Fibroblast of lung (primary cell): ENCODE data around the gene NOSTRIN. TPM values are rescaled to one million over a fixed set of nuclear protein-coding genes. Genes with fewer than 3 reads are reported as not detected.

Experiments used
- DNase-seq, 2 donors: peaks; one replicate each; pipeline versions ENCODE4 v3.0.0 to v3.0.0-alpha.2; 2010; ENCODE audit warnings: low read depth in 2 of 2
- H2AFZ ChIP-seq: 2 replicates; pipeline ENCODE4 v1.5.1; 2012; ENCODE audit warnings: low read length, control low read depth, inconsistent platforms
- H3K27ac ChIP-seq: 2 replicates; pipeline ENCODE4 v1.5.1; 2011; ENCODE audit warnings: low read length, control low read depth; ENCODE audit not compliant: insufficient read depth
- H3K27me3 ChIP-seq: 2 replicates; pipeline ENCODE4 v1.5.1; 2011; ENCODE audit warnings: mild to moderate bottlenecking, low read length; ENCODE audit not compliant: control insufficient read depth, insufficient read depth
- H3K36me3 ChIP-seq: 2 replicates; pipeline ENCODE4 v1.5.1; 2011; ENCODE audit warnings: low read length; ENCODE audit not compliant: control insufficient read depth, insufficient read depth
- H3K4me1 ChIP-seq: 2 replicates; pipeline ENCODE4 v1.5.1; 2011; ENCODE audit warnings: low read length; ENCODE audit not compliant: control insufficient read depth, insufficient read depth; ENCODE audit errors: extremely low read depth
- H3K4me2 ChIP-seq: 2 replicates; pipeline ENCODE4 v1.5.1; 2011; ENCODE audit warnings: low read length, control low read depth; ENCODE audit not compliant: insufficient read depth; ENCODE audit errors: extremely low read depth
- H3K4me3 ChIP-seq, 4 experiments: fragments of 200-600 bp in 1 of 4; sonication (generic) in 1 of 4; replicated peaks in 1 of 4; 2 replicates each; pipeline ENCODE4 v1.5.1; 2011 to 2016; ENCODE audit warnings: low read length in 4 of 4, low read depth in 3 of 4, mild to moderate bottlenecking in 3 of 4, control low read depth in 2 of 4, inconsistent platforms in 1 of 4, mixed read lengths in 1 of 4; ENCODE audit not compliant: insufficient read depth in 1 of 4; ENCODE audit errors: control extremely low read depth in 1 of 4
- H3K79me2 ChIP-seq: 2 replicates; pipeline ENCODE4 v1.5.1; 2012; ENCODE audit warnings: mild to moderate bottlenecking, low read length, inconsistent platforms; ENCODE audit not compliant: control insufficient read depth, insufficient read depth
- H3K9ac ChIP-seq: 2 replicates; pipeline ENCODE4 v1.5.1; 2011; ENCODE audit warnings: mild to moderate bottlenecking, low read length, control low read depth; ENCODE audit not compliant: insufficient read depth
- H3K9me3 ChIP-seq: 2 replicates; pipeline ENCODE4 v1.5.1; 2012; ENCODE audit warnings: low read depth, low read length; ENCODE audit not compliant: control insufficient read depth, insufficient read depth
- H4K20me1 ChIP-seq: 2 replicates; pipeline ENCODE4 v1.5.1; 2011; ENCODE audit warnings: low read length; ENCODE audit not compliant: control insufficient read depth, insufficient read depth; ENCODE audit errors: extremely low read depth
- CTCF ChIP-seq, 2 donors: IDR thresholded peaks in 1 of 2; conservative IDR thresholded peaks in 1 of 2; 1 replicate in 1 of 2; 2 replicates in 1 of 2; pipeline ENCODE4 v1.5.1; 2011 to 2012; ENCODE audit warnings: low read length in 2 of 2, control low read depth in 1 of 2, inconsistent platforms in 1 of 2, low read depth in 1 of 2, mild to moderate bottlenecking in 1 of 2
- EZH2 ChIP-seq: IDR thresholded peaks from 2 replicates; pipeline ENCODE4 v1.5.1; 2012; ENCODE audit warnings: low read length, control low read depth, mild to moderate bottlenecking; ENCODE audit errors: missing control alignments
- polyA plus RNA-seq, 2 donors: library from polyadenylated mRNA; depleted of rRNA in 1 of 2; stranded (reverse) in 1 of 2; unstranded in 1 of 2; fragments of >200 nt; gene quantifications; 2 replicates each; pipeline ENCODE4 v1.2.1, GENCODE V29; 2011 to 2012; ENCODE audit warnings: missing spikeins in 1 of 2
- total RNA-seq: library from RNA; depleted of rRNA; stranded (reverse); fragments of >200 nt; gene quantifications from 2 replicates; pipeline ENCODE4 v1.2.1, GENCODE V29; 2014

NOSTRIN gene
- total and polyA plus RNA-seq, 2 donors (not counting 1 experiment from before 2014, with no cell fraction given): 0.50 to 1.3 TPM

DNA sequence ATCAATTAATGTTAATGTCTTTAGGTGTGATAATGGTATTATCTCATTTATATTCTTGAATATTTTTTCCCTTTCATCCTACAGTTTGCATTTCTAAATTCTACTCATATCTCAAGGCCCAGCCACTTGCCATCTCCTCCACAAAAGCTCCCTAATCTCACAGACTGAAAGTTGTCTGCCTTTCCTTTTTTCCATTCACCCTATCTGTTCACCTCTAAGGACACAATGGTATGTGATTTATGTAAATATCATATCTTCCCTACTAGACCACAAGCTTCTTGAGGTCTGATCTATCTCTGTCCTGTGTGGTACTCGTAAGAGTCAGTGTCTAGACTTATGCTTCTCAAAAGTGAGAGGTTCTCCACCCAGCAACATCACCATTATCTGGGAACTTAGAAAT, 91.7 kb downstream of the NOSTRIN start:
- no peak overlapping the region for H3K4me3 ChIP-seq
- DNase-seq: no peak
- H3K4me1 ChIP-seq: peaks cover 4% of the 10 kb centered on the region
- no peaks in the 10 kb centered on the region for H3K27me3 ChIP-seq
- no peaks in the 10 kb centered on the region for H3K36me3 ChIP-seq
- no peaks in the 10 kb centered on the region for H3K9me3 ChIP-seq
- no peak overlapping the region for H3K4me2 ChIP-seq
- H3K27ac ChIP-seq: no peak overlapping the region
- no peak for TF ChIP-seq EZH2
- TF ChIP-seq CTCF (conservative IDR thresholded peaks at IDR 0.05 in 1 of 2, IDR thresholded peaks at IDR 0.05 in 1 of 2; ENCODE audit: low read depth in 1 of 2, low read length in 2 of 2): no peak
- H2AFZ ChIP-seq: no peak overlapping the region
- H3K9ac ChIP-seq: no peak overlapping the region
- no peaks in the 10 kb centered on the region for H4K20me1 ChIP-seq
- H3K79me2 ChIP-seq: peaks cover 10% of the 10 kb centered on the region

- no peaks in the 10 kb centered on the region for H3K9me3 ChIP-seq
Observed at GRCh38 chr2:168894720-168895119, 92.3 kb downstream of the NOSTRIN start.

DNA sequence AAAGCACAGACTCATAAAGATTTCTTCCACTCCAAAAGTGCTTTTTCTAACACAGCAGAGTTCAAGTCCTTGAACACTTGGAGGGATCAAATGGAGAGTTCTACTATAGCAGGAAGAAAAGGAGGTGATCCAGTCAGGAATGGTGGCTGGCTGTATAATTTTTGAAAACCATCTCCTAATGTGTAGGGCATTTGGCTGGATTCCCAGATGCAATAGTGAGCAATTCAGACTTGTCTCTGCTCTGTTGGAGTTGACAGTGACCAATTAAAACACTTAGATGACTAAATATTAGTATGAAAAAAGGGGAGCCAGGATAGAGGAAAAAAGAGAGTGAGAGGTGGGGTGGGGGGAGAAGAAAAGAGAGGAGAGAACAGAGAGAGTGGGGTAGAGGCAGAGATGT, 93.3 kb downstream of the NOSTRIN start:
- Histone ChIP-seq H3K36me3 (no peaks in the 10 kb centered on the region), H3K27me3 (no peaks in the 10 kb centered on the region), H3K4me3 (no peak overlapping the region), H3K9ac (no peak overlapping the region), H3K27ac (no peak overlapping the region), H4K20me1 (no peaks in the 10 kb centered on the region), H3K4me1 (no peaks in the 10 kb centered on the region), H3K4me2 (no peak overlapping the region), H2AFZ (no peak overlapping the region), H3K9me3 (no peaks in the 10 kb centered on the region), H3K79me2 (no peaks in the 10 kb centered on the region)
- DNase-seq: peak in 1 of 2 donors; percentile 18
- no peak for TF ChIP-seq EZH2
- no peak for TF ChIP-seq CTCF (conservative IDR thresholded peaks at IDR 0.05 in 1 of 2, IDR thresholded peaks at IDR 0.05 in 1 of 2; ENCODE audit: low read depth in 1 of 2, low read length in 2 of 2)

More at GRCh38 chr2:168894720-168895119, 92.3 kb downstream of the NOSTRIN start:
- H3K27ac ChIP-seq: no peak overlapping the region
- peaks cover 1% of the 10 kb centered on the region for H3K4me1 ChIP-seq
- H3K36me3 ChIP-seq: no peaks in the 10 kb centered on the region
- no peak overlapping the region for H3K9ac ChIP-seq
- H3K4me3 ChIP-seq: no peak overlapping the region
- TF ChIP-seq CTCF (conservative IDR thresholded peaks at IDR 0.05 in 1 of 2, IDR thresholded peaks at IDR 0.05 in 1 of 2; ENCODE audit: low read depth in 1 of 2, low read length in 2 of 2): no peak
- TF ChIP-seq EZH2: no peak
- no peaks in the 10 kb centered on the region for H4K20me1 ChIP-seq
- H3K27me3 ChIP-seq: no peaks in the 10 kb centered on the region
- no peak overlapping the region for H2AFZ ChIP-seq
- no peak overlapping the region for H3K4me2 ChIP-seq
- no peak for DNase-seq
- peaks cover 4% of the 10 kb centered on the region for H3K79me2 ChIP-seq
